HEK293 (cell line): ENCODE measurements around the gene C2CD4C.
A peak's percentile ranks its signal among the peaks of the same experiment; 100 is the strongest.

ENCODE experiments used
- CTCF ChIA-PET: fragments of 350-600 bp; formaldehyde crosslinking; extraction: SDS; loops from one replicate; lab custom pipeline; 2021; ENCODE audit warnings: antibody characterized with exemption; lab: Yijun Ruan, JAX
- POLR2A ChIA-PET: fragments of 300-600 bp; formaldehyde crosslinking; extraction: SDS; loops from one replicate; lab custom pipeline; 2020; ENCODE audit warnings: antibody characterized with exemption, inconsistent platforms; lab: Yijun Ruan, JAX
- H3K27ac ChIP-seq: fragments of 200-500 bp; sonication (Bioruptor generic); 2 replicates; pipeline ENCODE4 v1.5.1; 2014; ENCODE audit warnings: low read depth, low read length, control low read depth, inconsistent platforms; ENCODE audit errors: extremely low read depth
- H3K36me3 ChIP-seq, 2 experiments: fragments of 200-500 bp in 1 of 2; sonication (Bioruptor generic) in 1 of 2; 1 replicate in 1 of 2; 2 replicates in 1 of 2; pipeline ENCODE4 v1.5.1; 2014 to 2017; ENCODE audit warnings: inconsistent platforms in 2 of 2, low read length in 2 of 2; ENCODE audit not compliant: control insufficient read depth in 2 of 2, insufficient read depth in 1 of 2
- H3K4me1 ChIP-seq: fragments of 200-500 bp; sonication (Bioruptor generic); 2 replicates; pipeline ENCODE4 v1.5.1; 2014; ENCODE audit warnings: mild to moderate bottlenecking, low read length, inconsistent platforms; ENCODE audit not compliant: control insufficient read depth, insufficient read depth
- H3K4me3 ChIP-seq: 2 replicates; pipeline ENCODE4 v1.5.1; 2011; ENCODE audit warnings: low read depth, mild to moderate bottlenecking, control low read depth, low read length, moderate library complexity
- H3K9me3 ChIP-seq: fragments of 200-500 bp; sonication (Bioruptor generic); 2 replicates; pipeline ENCODE4 v1.5.1; 2014; ENCODE audit warnings: low read depth, low read length, inconsistent platforms; ENCODE audit not compliant: control insufficient read depth, insufficient read depth
- GFI1B ChIP-seq: fragments of 450-650 bp; formaldehyde crosslinking; IDR thresholded peaks from 2 replicates; pipeline ENCODE4 v1.5.1; 2016; ENCODE audit warnings: missing biosample characterization, missing genetic modification characterization
- KLF10 ChIP-seq: fragments of 450-650 bp; IDR thresholded peaks from 2 replicates; pipeline ENCODE4 v1.5.1; 2018; ENCODE audit warnings: missing biosample characterization, mild to moderate bottlenecking, missing genetic modification characterization
- RBAK ChIP-seq: fragments of 450-650 bp; formaldehyde crosslinking; IDR thresholded peaks from 2 replicates; pipeline ENCODE4 v1.5.1; 2016; ENCODE audit warnings: missing biosample characterization, missing genetic modification characterization
- SETDB1 ChIP-seq: IDR thresholded peaks from one replicate; pipeline ENCODE4 v1.6.1; 2017; ENCODE audit warnings: mild to moderate bottlenecking, low read length, moderate library complexity, mixed read lengths; ENCODE audit not compliant: insufficient read length
- ZBTB7A ChIP-seq: fragments of 450-650 bp; formaldehyde crosslinking; IDR thresholded peaks from 2 replicates; pipeline ENCODE4 v1.5.1; 2016; ENCODE audit warnings: low read depth, missing biosample characterization, missing genetic modification characterization
- ZFP37 ChIP-seq: fragments of 450-650 bp; formaldehyde crosslinking; IDR thresholded peaks from 2 replicates; pipeline ENCODE4 v1.5.1; 2016; ENCODE audit warnings: missing biosample characterization, missing genetic modification characterization
- ZNF133 ChIP-seq: fragments of 450-650 bp; formaldehyde crosslinking; IDR thresholded peaks from 2 replicates; pipeline ENCODE4 v1.5.1; 2016; ENCODE audit warnings: missing biosample characterization, missing genetic modification characterization
- ZNF157 ChIP-seq: fragments of 450-650 bp; formaldehyde crosslinking; IDR thresholded peaks from 2 replicates; pipeline ENCODE4 v1.5.1; 2016; ENCODE audit warnings: missing biosample characterization, missing genetic modification characterization
- ZNF174 ChIP-seq: fragments of 450-650 bp; formaldehyde crosslinking; IDR thresholded peaks from 2 replicates; pipeline ENCODE4 v1.5.0; 2017; ENCODE audit warnings: missing biosample characterization, mild to moderate bottlenecking, missing genetic modification characterization
- ZNF184 ChIP-seq: fragments of 450-650 bp; IDR thresholded peaks from 2 replicates; pipeline ENCODE4 v1.5.1; 2018; ENCODE audit warnings: missing biosample characterization, mild to moderate bottlenecking, missing genetic modification characterization
- ZNF19 ChIP-seq: fragments of 450-650 bp; formaldehyde crosslinking; IDR thresholded peaks from 2 replicates; pipeline ENCODE4; 2016; ENCODE audit warnings: missing biosample characterization, missing genetic modification characterization, low read depth
- ZNF2 ChIP-seq: fragments of 450-650 bp; formaldehyde crosslinking; IDR thresholded peaks from 2 replicates; pipeline ENCODE4 v1.5.1; 2016; ENCODE audit warnings: missing biosample characterization, missing genetic modification characterization
- ZNF223 ChIP-seq: fragments of 450-650 bp; formaldehyde crosslinking; IDR thresholded peaks from 2 replicates; pipeline ENCODE4 v1.5.1; 2016; ENCODE audit warnings: missing biosample characterization, missing genetic modification characterization
- ZNF239 ChIP-seq: fragments of 450-650 bp; formaldehyde crosslinking; IDR thresholded peaks from 2 replicates; pipeline ENCODE4 v1.5.1; 2016; ENCODE audit warnings: missing biosample characterization, missing genetic modification characterization
- ZNF394 ChIP-seq: fragments of 450-650 bp; formaldehyde crosslinking; IDR thresholded peaks from 2 replicates; pipeline ENCODE4 v1.5.1; 2016; ENCODE audit warnings: missing biosample characterization, missing genetic modification characterization, mild to moderate bottlenecking, moderate library complexity, borderline replicate concordance
- ZNF449 ChIP-seq: fragments of 450-650 bp; formaldehyde crosslinking; IDR thresholded peaks from 2 replicates; pipeline ENCODE4 v1.5.1; 2017; ENCODE audit warnings: missing biosample characterization, mild to moderate bottlenecking, missing genetic modification characterization, moderate library complexity
- ZNF561 ChIP-seq: fragments of 450-650 bp; IDR thresholded peaks from 2 replicates; pipeline ENCODE4 v1.5.1; 2018; ENCODE audit warnings: missing biosample characterization, missing genetic modification characterization, borderline replicate concordance
- ZNF596 ChIP-seq: fragments of 450-650 bp; IDR thresholded peaks from 2 replicates; pipeline ENCODE4 v1.5.0; 2018; ENCODE audit warnings: missing biosample characterization, mild to moderate bottlenecking, missing genetic modification characterization, moderate library complexity
- ZNF621 ChIP-seq: fragments of 450-650 bp; formaldehyde crosslinking; IDR thresholded peaks from 2 replicates; pipeline ENCODE4 v1.5.1; 2017; ENCODE audit warnings: missing biosample characterization, missing genetic modification characterization
- ZNF629 ChIP-seq: fragments of 450-650 bp; formaldehyde crosslinking; IDR thresholded peaks from 2 replicates; pipeline ENCODE4 v1.5.1; 2017; ENCODE audit warnings: missing biosample characterization, missing genetic modification characterization
- ZNF645 ChIP-seq: fragments of 450-650 bp; formaldehyde crosslinking; IDR thresholded peaks from 2 replicates; pipeline ENCODE4; 2016; ENCODE audit warnings: missing biosample characterization, missing genetic modification characterization
- ZNF654 ChIP-seq: fragments of 450-650 bp; formaldehyde crosslinking; IDR thresholded peaks from 2 replicates; pipeline ENCODE4 v1.5.1; 2016; ENCODE audit warnings: low read depth, missing biosample characterization, missing genetic modification characterization
- ZNF830 ChIP-seq: fragments of 450-650 bp; IDR thresholded peaks from 2 replicates; pipeline ENCODE4 v1.5.0; 2018; ENCODE audit warnings: missing biosample characterization, missing genetic modification characterization, low read depth, mild to moderate bottlenecking, moderate library complexity
- ZNF843 ChIP-seq: fragments of 450-650 bp; formaldehyde crosslinking; IDR thresholded peaks from 2 replicates; pipeline ENCODE4 v1.5.1; 2016; ENCODE audit warnings: missing biosample characterization, missing genetic modification characterization
- ZSCAN16 ChIP-seq: fragments of 450-650 bp; formaldehyde crosslinking; IDR thresholded peaks from 2 replicates; pipeline ENCODE4 v1.5.1; 2016; ENCODE audit warnings: missing biosample characterization, missing genetic modification characterization
- ZSCAN23 ChIP-seq: fragments of 450-650 bp; formaldehyde crosslinking; IDR thresholded peaks from 2 replicates; pipeline ENCODE4 v1.5.1; 2016; ENCODE audit warnings: missing biosample characterization, missing genetic modification characterization
- TF ChIP-seq, protein P1 (sequence below): fragments of 450-650 bp; IDR thresholded peaks from 2 replicates; pipeline ENCODE4 v1.5.1; 2018; ENCODE audit warnings: missing biosample characterization, missing genetic modification characterization
- TF ChIP-seq, protein P2 (sequence below): fragments of 450-650 bp; formaldehyde crosslinking; IDR thresholded peaks from 2 replicates; pipeline ENCODE4 v1.5.1; 2016; ENCODE audit warnings: missing biosample characterization, missing genetic modification characterization
- TF ChIP-seq, protein P3 (sequence below): fragments of 450-650 bp; formaldehyde crosslinking; IDR thresholded peaks from 2 replicates; pipeline ENCODE4 v1.5.1; 2016; ENCODE audit warnings: missing biosample characterization, missing genetic modification characterization, low read depth
- TF ChIP-seq, protein P4 (sequence below): fragments of 450-650 bp; formaldehyde crosslinking; IDR thresholded peaks from 2 replicates; pipeline ENCODE4 v1.5.1; 2016; ENCODE audit warnings: missing biosample characterization, missing genetic modification characterization

Gene C2CD4C, protein sequence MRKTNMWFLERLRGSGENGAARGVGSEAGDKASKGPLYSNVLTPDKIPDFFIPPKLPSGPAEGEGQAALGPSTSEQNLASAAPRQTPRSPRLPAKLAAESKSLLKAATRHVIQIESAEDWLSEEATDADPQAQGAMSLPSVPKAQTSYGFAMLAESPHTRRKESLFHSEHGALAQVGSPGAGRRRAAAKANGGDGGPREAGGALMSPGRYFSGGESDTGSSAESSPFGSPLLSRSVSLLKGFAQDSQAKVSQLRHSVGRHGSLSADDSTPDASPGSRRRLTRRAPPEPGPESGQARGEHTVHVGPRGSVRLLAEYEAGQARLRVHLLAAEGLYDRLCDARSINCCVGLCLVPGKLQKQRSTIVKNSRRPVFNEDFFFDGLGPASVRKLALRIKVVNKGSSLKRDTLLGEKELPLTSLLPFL

GRCh38 chr19:408902-409515 lies at the start of gene C2CD4C:
TSS of gene C2CD4C (minus strand) at chr19:409147. CDS start at chr19:408361, 786 bp downstream.
- POLR2A ChIA-PET: interaction anchor here (0.6 kb wide), 2 partner anchors 54 to 82 kb away, joined by 3 read pairs; no protein-coding TSS in a partner anchor
- H3K9me3 ChIP-seq: no peaks in the 10 kb centered on the region
- peak within 1 kb of the TSS; percentile 40 for H3K4me3 ChIP-seq
- H3K27ac ChIP-seq: no peak within 1 kb of the TSS; the same call in 1 of the 2 replicates
- no peaks in the 10 kb centered on the region for H3K36me3 ChIP-seq
- CTCF ChIA-PET: interaction anchor here (1.3 kb wide), 1 partner anchor 102 kb away, joined by 6 read pairs; no protein-coding TSS in a partner anchor
- peaks cover 10% of the 10 kb centered on the region for H3K4me1 ChIP-seq
- TF ChIP-seq ZNF157 (tag by site-specific recombination): no peak
- TF ChIP-seq ZNF184 (tag by site-specific recombination): no peak
- no peak for TF ChIP-seq ZNF621 (tag by site-specific recombination)
- TF ChIP-seq KLF10 (tag by site-specific recombination): peak; percentile 26; the same call in 1 of the 2 replicates
- no peak for TF ChIP-seq ZNF654
- TF ChIP-seq, protein P1, sequence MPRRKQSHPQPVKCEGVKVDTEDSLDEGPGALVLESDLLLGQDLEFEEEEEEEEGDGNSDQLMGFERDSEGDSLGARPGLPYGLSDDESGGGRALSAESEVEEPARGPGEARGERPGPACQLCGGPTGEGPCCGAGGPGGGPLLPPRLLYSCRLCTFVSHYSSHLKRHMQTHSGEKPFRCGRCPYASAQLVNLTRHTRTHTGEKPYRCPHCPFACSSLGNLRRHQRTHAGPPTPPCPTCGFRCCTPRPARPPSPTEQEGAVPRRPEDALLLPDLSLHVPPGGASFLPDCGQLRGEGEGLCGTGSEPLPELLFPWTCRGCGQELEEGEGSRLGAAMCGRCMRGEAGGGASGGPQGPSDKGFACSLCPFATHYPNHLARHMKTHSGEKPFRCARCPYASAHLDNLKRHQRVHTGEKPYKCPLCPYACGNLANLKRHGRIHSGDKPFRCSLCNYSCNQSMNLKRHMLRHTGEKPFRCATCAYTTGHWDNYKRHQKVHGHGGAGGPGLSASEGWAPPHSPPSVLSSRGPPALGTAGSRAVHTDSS (tag by site-specific recombination): no peak
- TF ChIP-seq ZSCAN23 (tag by site-specific recombination): no peak
- TF ChIP-seq ZNF843 (tag by site-specific recombination): no peak
- no peak for TF ChIP-seq ZNF394 (tag by site-specific recombination)
- TF ChIP-seq ZFP37: no peak
- no peak for TF ChIP-seq ZNF830 (tag by site-specific recombination)
- no peak for TF ChIP-seq ZNF645 (tag by site-specific recombination)
- peak; percentile 80 for TF ChIP-seq ZNF629
- no peak for TF ChIP-seq ZNF561 (tag by site-specific recombination)
- no peak for TF ChIP-seq ZNF174 (tag by site-specific recombination)
- TF ChIP-seq, protein P2, sequence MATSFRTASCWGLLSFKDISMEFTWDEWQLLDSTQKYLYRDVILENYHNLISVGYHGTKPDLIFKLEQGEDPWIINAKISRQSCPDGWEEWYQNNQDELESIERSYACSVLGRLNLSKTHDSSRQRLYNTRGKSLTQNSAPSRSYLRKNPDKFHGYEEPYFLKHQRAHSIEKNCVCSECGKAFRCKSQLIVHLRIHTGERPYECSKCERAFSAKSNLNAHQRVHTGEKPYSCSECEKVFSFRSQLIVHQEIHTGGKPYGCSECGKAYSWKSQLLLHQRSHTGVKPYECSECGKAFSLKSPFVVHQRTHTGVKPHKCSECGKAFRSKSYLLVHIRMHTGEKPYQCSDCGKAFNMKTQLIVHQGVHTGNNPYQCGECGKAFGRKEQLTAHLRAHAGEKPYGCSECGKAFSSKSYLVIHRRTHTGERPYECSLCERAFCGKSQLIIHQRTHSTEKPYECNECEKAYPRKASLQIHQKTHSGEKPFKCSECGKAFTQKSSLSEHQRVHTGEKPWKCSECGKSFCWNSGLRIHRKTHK (tag by site-specific recombination): no peak
- TF ChIP-seq, protein P3, sequence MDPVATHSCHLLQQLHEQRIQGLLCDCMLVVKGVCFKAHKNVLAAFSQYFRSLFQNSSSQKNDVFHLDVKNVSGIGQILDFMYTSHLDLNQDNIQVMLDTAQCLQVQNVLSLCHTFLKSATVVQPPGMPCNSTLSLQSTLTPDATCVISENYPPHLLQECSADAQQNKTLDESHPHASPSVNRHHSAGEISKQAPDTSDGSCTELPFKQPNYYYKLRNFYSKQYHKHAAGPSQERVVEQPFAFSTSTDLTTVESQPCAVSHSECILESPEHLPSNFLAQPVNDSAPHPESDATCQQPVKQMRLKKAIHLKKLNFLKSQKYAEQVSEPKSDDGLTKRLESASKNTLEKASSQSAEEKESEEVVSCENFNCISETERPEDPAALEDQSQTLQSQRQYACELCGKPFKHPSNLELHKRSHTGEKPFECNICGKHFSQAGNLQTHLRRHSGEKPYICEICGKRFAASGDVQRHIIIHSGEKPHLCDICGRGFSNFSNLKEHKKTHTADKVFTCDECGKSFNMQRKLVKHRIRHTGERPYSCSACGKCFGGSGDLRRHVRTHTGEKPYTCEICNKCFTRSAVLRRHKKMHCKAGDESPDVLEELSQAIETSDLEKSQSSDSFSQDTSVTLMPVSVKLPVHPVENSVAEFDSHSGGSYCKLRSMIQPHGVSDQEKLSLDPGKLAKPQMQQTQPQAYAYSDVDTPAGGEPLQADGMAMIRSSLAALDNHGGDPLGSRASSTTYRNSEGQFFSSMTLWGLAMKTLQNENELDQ (tag by site-specific recombination): no peak
- TF ChIP-seq ZNF449: no peak
- TF ChIP-seq GFI1B (tag by site-specific recombination): no peak
- no peak for TF ChIP-seq ZSCAN16
- TF ChIP-seq SETDB1: no peak
- no peak for TF ChIP-seq ZNF596 (tag by site-specific recombination)
- no peak for TF ChIP-seq ZNF239 (tag by site-specific recombination)
- no peak for TF ChIP-seq ZNF223 (tag by site-specific recombination)
- TF ChIP-seq ZNF133 (tag by site-specific recombination): no peak
- no peak for TF ChIP-seq ZBTB7A (tag by site-specific recombination)
- no peak for TF ChIP-seq ZNF19
- TF ChIP-seq, protein P4, sequence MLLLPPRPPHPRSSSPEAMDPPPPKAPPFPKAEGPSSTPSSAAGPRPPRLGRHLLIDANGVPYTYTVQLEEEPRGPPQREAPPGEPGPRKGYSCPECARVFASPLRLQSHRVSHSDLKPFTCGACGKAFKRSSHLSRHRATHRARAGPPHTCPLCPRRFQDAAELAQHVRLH (tag by site-specific recombination): no peak
- no peak for TF ChIP-seq RBAK (tag by site-specific recombination)
- peak; percentile 28; the same call in 1 of the 2 replicates for TF ChIP-seq ZNF2 (tag by site-specific recombination)
